Stimulated activated CD4-positive, alpha-beta T cell treated with anti-CD3 and anti-CD28 coated beads, Interleukin-4, amount 100 ng/mL, for 24 hours (primary cell): ENCODE measurements around the gene AHNAK2.
A peak's percentile ranks its signal among the peaks of the same experiment; 100 is the strongest.

Source experiments
- DNase-seq: peaks from one replicate; pipeline ENCODE4 v3.0.0-alpha.2; 2020

Gene AHNAK2

DNA sequence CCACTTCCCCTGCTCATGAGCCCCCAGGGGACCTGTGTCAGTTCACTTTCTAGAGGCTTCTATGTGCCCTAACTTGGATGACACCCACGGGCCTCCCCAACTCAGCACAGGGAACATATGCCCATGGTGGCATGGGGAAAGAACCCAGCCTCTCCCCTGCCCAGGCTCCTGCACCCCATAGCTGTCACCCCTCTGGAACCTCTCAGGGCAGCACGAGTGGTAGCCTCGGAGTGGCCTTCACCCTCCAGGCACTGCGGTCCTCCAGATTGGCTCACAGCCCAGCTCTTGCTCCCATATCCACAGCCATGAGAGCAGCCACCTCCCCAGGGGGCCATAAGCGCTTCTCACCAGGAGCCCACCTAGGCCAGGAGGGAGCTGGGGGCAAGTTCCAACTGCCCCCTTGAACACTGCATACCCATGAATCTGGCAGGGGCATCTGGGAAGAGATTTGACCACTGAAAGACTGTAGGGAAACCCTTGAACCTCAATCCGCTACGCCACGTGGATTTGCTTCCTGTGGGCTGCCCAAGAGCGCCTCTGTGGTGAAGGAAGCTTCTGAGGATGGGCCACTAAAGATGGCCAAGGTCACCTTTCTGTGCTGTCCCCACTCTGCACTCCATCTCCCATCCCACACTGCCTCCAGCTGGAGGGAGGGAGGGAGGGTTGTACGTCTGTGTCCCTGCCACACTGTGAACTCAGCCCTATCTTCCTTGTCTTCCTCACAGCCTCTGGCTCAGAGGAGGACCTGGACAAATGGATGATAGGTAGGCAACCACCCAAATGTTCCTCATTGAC is 41.6 kb downstream of the AHNAK2 start:
- DNase-seq, result no peak

DNA sequence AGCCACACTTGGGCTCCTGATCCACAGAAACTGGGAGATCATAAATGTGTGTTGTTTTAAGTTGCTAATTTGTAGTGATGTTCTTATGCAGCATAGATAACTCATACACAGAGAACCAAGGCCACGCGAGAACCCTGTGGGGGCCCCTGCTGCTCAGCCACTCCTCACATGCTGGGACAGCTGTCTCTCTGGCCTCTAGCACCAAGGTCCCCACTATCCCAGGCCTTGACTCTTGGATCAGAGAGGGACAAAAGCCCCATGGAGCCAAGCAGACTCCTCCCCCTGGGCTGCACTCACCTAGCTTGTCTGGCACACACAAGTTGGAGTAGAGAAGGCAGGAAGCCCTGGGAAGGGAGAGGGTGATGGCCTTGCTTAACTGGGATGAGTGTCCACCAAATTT is 42.2 kb downstream of the AHNAK2 start:
- DNase-seq, result no peak

DNA sequence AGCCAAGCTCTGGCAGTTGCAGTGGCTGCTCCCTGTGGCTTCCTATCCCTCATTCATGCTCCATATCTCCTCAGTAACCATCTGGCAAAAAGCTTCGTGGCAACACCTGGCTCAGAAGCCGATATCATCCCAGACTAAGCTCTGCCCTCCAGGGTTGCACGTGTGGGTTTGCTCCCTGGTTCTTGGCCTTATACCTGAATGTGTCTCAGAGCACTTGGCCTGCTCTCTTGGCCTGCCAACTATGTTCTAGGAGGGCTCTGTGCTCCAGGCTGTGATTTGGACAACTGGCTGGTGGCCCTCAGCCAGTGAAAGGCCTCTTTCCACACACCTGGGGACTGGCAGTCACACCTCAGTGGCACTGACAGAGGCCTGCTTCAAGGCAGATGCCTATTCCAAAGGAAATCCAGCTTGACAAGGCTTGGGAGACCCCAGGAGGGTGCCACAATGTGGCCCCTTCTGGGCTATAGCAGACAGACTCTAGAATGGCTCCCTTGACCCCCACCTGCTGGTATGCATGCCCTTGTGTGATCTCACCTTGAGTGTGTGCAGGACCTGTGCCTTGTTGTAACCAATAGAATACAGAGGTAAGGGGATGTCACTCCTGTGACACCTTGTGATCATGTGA is 43.0 kb downstream of the AHNAK2 start:
- DNase-seq, result no peak

DNA sequence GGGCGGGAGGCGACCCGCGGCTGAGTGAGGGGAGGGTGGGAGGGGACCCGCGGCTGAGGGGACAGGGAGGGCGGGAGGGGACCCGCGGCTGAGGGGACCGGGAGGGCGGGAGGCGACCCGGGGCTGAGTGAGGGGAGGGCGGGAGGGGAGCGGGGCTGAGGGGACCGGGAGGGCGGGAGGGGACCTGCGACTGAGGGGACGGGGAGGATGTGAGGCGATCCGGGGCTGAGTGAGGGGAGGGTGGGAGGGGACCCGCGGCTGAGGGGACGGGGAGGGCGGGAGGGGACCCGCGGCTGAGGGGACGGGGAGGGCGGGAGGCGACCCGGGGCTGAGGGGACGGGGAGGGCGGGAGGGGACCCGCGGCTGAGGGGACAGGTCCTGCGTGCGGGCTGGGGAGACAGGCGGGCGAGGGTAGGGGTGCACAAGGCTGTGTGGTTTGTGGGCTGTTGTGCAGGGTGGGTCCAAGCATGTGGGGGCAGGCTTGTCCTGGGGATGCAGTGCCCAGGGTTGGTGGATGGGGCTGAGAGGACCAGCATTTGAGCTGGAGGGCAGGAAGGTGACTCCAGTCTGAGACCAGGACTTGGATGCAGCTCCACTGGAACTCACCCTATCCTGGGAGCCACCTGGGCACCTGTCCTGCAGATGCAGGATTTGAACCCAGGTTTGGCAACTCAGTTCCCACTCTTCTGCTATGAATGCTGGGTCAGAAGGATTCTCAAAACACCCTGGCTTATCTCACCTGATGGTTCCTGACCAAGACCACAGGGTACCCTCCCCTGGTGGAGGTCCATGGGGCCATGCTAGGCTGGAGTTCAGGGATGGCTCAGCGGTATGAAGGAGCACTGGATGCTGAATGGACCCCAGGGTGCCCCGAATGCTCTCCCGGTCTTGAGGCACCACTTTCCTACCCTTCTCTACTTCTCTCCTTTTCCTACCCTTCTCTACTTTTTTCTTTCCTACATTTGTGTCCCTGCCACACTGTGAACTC is 44.1 kb downstream of the AHNAK2 start:
- DNase-seq, result no peak

DNA sequence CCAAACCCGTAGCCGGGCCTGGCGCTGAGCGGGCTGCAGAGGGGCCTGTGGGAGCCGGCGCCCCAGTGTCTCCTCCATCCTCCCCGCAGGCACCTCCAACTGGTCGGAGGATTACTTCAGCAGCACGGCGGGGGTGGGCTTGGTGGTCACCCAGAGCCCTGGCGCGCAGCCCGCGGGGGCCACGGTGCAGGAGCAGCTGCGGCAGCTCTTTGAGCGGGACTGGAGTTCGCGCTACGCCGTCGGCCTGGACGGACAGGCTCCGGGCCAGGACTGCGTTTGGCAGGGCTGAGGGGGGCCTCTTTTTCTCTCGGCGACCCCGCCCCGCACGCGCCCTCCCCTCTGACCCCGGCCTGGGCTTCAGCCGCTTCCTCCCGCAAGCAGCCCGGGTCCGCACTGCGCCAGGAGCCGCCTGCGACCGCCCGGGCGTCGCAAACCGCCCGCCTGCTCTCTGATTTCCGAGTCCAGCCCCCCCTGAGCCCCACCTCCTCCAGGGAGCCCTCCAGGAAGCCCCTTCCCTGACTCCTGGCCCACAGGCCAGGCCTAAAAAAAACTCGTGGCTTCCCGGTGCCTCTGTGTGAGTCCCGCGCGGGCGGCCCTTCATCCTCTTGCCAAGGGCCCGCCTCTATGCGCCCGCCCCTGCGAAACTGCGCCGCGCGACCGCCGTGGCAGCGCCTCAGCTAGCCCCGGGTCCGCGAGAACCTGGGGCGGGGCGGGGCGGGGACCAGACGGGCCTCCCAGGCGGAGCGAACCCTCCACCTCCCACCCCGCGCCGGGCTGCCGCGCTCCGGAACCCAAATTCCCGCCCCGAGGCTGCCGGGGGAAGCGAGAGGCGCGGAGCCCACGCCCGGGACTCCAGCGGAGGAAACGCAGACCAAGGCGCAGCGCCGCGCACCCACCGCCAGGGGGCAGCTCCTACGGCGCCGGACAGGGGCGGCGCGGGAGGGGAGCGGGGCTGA is 45.2 kb downstream of the AHNAK2 start:
- DNase-seq, result peak; percentile 89

DNA sequence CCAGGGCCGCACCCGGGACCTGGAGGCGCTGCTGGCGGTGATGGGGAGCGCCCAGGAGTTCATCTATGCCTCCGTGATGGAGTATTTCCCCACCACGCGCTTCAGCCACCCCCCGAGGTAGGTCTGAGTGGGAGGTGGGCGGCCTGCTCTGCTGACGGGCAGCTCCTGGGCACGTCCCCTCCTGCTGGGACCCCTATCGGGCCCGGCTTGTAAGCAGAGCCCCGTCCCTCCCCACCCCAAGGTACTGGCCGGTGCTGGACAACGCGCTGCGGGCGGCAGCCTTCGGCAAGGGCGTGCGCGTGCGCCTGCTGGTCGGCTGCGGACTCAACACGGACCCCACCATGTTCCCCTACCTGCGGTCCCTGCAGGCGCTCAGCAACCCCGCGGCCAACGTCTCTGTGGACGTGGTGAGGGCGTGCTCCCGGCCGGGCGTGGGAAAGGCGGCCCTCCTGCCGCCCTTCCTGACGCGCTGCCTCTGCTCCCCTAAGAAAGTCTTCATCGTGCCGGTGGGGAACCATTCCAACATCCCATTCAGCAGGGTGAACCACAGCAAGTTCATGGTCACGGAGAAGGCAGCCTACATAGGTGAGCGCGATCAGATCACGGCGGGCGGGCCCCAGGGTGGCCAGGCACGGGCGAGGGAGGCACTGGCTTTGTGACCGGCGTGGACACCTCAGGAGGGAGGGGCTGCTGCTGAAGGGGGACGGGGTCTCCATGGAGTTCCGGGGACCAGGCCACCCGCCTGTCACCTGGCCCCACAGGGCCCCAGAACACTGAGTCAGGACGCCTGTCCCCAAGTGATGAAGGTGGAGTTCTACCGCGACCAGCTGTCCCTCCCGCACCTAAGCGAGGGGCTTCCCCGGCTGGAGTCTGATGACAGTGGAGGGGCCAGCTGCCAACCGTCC is 46.2 kb downstream of the AHNAK2 start:
- no peak for DNase-seq

DNA sequence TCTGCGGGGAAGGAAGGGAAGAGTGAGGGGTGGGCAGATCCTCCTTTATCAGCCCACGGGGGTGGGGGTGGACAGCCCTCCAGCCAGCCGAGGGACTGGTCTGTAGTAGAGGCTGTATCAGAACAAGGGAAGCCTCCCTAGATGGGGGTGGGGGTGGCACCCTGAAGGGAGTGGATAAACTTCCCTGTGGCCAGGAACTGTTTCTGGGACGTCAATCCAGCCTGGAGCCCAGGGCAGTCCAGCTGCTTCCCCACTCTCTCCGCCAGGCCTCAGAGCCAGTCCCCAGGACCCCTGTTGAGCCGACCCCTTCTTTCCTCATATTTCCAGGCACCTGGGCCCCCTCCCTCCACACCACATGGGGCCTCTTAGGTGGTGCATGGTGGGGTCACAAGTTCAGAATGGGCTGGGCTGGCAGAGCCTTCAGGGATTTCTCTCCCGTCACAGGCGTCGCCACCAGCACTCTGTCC is 46.8 kb downstream of the AHNAK2 start:
- no peak for DNase-seq

DNA sequence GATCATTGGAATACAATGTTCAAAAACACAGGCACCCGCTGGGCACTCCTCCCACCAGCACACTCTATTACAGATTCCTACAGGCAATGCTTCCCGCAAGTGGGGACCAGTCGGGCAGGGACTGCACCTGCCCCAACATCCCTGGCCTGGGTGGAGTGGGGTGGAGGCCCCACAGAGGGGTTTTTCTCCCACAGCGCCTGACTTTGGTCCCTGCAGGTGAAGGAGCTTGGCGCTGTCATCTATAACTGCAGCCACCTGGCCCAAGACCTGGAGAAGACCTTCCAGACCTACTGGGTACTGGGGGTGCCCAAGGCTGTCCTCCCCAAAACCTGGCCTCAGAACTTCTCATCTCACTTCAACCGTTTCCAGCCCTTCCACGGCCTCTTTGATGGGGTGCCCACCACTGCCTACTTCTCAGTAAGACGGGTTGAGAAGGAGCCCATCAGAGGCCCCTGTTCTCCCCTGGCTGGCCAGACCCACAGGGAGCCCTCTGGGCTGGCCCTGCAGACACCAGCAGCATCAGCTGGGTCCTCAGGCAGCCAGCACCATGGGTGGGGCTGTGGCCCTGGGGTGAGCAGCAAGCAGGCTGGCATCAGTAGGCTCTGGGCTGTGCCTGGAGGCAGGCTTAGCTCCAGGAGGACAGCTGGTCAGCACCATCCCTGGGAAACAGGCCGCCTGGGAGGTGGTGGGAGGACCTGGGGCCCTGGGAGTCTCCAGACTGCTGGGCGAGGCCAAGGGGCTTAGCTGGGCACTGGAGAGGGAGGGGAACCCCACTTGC is 47.5 kb downstream of the AHNAK2 start:
- DNase-seq, result no peak

DNA sequence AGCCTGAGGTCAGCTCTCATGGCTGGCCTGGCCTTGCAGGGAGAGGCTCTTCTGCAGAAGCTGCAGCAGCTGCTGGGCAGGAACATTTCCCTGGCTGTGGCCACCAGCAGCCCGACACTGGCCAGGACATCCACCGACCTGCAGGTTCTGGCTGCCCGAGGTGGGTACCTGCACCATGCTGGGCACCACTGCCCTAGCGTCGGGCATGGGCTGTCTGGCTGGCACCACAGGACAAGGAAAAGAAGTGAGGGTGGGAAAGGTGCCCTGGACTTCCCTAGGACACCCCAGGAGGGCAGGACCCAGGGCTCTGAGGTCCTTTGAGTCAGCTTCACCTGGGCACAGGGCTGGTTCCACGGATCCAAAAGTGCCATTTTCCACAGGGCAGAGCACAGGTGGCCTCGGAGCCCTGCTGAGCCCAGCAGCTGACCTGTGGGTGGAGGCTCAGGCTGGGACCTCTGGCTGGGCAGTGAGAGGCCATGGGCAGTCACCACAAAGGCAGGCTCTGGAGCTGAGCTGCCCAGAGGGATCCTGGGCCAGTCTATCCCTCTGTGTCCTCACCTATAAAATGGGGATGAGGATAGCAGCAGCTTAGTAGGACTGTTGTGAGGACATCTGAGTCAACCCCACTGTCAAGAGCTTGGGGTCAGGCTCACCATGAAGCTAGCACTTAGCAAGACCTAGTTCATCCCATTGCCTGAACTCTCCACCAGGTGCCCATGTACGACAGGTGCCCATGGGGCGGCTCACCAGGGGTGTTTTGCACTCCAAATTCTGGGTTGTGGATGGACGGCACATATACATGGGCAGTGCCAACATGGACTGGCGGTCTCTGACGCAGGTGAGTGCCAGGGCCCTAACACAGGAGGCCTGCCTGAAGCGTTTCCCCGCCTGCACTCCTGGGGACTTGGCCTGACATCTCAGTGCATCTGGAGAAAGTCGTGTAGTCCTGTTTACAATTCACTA is 48.6 kb downstream of the AHNAK2 start:
- no peak for DNase-seq

DNA sequence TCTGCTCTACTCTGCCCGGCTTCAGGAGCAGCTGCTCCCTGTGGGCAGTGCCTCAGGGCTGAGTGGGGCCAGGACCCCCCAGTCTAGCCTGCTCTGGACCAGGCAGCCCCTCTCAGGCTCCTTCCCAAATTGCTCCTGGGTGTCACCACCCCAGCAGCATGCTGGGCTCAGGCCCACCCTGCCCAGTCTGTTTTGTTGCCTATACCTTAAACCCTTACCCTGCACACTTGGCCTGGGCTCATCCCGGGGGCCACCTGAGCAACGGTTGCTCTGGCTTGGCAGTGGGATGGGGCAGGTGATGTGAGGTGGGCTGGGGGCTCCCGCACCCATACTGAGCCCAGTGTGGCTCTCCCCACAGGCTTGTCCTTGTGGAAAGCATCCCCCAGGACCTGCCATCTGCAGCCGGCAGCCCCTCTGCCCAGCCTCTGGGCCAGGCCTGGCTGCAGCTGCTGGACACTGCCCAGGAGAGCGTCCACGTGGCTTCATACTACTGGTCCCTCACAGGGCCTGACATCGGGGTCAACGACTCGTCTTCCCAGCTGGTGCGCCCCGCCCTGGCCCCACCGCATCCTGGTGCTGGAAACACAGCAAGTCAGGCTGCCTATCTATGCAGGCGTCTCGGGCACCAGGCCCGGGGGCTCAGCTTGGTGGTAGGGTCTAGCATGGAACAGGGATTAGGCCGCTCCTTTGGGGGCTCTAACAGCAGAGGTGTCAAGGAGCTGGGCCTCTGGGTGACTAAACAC is 49.6 kb downstream of the AHNAK2 start:
- DNase-seq, result no peak

DNA sequence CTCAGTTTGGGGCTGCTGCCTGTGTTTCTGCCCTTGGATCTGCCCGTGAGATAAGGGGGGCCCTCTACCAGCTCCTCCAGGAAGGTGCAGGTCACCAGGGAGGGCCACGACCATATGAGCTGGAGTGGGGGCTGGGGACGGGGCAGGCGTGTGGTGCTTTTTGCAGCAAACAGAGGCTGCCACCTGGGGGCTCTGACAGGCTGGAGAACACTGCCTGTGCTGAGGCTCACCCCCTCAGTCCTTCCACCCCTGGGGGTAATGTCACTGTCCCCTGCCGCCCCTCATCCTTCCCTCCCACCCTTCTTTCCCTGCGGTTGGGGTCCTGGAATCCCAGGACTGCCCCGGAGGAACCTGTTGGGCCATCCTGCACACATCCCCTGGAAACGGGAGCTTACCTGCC is 50.3 kb downstream of the AHNAK2 start:
- no peak for DNase-seq

DNA sequence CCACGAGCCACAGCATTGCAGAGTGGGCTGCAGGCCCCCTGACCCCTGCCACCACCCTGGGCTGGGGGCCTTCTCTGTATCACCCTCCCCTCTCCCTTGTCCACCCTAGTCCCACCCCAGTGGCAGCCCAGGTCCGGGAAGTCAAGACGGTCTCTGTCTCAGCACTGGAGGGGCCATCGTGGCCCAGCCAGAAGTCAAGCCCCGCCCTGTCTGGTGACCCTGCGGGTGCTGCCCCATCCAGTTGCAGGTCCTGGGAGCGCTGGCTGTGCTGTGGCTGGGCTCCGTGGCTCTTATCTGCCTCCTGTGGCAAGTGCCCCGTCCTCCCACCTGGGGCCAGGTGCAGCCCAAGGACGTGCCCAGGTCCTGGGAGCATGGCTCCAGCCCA is 50.8 kb downstream of the AHNAK2 start:
- no peak for DNase-seq

DNA sequence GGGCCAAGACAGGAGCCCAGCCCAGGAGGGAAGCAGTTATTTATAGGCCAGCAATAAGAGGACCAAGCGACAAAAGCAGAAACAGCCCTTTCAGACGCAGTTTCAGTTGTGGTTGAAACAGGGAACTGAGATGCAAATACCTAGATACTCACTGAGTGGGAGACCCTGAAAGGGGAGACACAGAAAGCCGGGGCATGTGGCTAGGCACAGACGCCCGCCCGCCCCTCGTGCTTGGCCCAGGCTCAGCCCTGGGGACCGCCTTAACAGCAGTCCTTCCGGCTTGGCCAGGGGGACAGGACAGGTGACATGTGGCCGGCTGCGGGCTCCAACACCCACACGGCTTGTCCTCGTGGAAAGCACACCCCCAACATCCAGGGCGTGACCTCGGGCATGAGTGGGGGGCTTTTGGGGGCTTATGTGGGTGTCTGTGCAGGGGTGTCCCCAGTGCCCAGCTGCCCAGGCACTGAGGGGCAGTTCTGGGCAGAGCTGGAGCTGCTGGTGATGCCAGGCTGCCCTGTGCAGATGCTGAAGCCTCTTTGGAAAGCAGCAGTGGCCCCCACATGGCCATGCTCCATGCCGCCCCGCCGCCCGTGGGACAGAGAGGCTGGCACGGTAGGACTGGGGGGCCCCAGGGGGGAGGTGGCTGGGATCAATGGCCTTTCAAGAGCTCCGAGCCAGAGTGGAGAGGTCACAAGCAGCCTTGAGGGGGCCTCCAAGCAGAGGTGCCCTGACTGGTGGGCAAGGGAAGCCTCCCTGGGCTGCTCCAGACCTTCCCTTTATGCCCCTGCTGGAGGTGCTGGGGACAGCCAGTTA is 51.3 kb downstream of the AHNAK2 start:
- no peak for DNase-seq

DNA sequence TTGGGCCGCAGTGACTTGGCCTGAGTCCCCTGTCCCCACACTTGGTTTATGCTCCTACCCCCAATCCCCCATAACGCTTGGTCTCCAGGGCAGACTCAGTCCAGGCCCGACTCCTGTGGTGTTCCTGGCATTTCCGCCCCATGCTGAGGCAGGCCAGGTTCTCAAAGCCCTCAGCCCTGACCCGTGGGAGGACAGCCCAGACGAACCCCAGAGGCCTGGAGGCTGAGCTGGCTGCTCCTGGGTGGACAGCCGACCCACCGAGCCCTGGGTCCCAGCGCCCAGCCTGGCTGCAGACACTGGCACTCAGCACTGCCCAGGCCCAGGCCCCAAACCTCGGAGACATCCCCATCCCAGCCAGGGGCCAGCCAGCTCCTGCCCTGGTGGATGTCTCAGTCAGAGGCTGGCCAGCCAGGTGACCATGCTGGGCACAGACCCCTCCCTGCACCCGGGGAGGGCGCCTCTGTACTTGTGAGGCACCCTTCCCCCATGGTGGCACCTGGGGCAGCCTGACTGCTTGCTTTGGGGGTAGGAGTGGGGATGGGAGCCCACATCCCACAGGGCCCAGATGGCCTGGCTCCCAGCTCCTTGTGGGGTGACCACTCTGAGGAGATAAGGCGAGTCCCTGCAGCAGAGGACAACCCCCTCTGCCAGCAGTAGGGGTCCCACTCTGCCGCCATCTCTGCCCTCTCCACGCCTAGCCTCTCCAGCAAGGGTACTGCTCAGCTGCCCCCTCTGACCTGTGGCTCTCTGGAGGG is 52.1 kb downstream of the AHNAK2 start:
- DNase-seq, result no peak

DNA sequence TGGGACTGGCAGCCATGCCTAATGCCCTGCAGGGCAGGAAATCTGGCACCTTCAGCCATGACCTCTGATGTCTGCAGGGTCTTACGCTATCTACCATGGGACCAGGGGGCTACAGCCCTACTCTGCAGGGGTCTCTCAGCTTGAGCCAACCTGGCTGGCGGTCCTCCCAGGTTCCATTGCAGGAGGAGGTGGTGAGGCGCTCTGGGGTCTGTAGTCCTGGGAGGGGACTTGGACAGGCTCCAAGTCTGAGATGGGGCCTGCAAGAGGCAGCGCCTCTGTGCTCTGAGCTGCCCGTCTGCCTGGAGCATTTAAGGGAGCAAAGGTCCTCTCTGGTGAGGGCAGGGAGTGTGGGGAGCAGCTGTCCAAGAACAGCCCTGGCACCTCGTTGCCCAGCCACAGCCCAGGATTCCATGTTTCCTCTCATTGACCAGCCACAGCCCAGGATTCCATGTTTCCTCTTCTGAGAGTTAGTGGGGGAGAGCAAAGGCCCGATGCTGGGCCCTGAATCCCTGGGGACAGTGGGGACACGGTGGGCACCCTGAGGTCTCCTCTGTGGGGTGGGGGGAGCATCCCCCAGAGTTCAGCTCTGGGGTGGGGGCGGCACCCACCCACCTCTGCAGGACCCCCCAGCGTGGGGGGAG is 52.8 kb downstream of the AHNAK2 start:
- no peak for DNase-seq
